ENCODE data around the gene CHN1. TPM values are rescaled to one million over a fixed set of nuclear protein-coding genes. Genes with fewer than 3 reads are reported as not detected.

The CHN1 gene
- total RNA-seq, 4 donors from 2014 or later: 11.8 to 56.7 (median 18.1) TPM

DNA sequence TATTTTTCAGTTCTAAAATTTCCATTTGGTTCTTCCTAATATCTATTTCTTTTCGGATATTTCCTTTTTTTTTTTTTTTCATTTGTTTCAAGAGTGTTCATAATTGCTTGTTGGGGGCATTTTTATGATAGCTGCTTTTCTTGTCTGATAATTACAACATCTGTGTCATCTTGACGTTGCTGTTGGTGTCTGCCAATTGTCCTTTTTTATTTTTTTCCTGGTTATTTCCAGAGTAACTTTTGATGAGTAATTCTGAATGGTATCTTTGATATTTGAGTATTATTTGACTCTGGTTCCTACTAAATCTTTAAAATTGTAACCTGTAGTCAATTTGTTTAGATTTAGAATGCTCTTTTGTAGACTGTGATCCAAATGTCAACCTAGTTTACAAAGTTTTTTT, 189.7 kb downstream of the CHN1 start:
- Histone ChIP-seq H3K9me3 (no peaks in the 10 kb centered on the region), H3K27ac (no peak overlapping the region), H3K4me1 (no peaks in the 10 kb centered on the region), H3K27me3 (no peaks in the 10 kb centered on the region), H3K4me3 (no peak overlapping the region), H3K36me3 (no peaks in the 10 kb centered on the region)
- intact Hi-C loops (cut with DNase I; ENCODE audit: low total_unique reads): no loop called here
- TF ChIP-seq, protein P1, sequence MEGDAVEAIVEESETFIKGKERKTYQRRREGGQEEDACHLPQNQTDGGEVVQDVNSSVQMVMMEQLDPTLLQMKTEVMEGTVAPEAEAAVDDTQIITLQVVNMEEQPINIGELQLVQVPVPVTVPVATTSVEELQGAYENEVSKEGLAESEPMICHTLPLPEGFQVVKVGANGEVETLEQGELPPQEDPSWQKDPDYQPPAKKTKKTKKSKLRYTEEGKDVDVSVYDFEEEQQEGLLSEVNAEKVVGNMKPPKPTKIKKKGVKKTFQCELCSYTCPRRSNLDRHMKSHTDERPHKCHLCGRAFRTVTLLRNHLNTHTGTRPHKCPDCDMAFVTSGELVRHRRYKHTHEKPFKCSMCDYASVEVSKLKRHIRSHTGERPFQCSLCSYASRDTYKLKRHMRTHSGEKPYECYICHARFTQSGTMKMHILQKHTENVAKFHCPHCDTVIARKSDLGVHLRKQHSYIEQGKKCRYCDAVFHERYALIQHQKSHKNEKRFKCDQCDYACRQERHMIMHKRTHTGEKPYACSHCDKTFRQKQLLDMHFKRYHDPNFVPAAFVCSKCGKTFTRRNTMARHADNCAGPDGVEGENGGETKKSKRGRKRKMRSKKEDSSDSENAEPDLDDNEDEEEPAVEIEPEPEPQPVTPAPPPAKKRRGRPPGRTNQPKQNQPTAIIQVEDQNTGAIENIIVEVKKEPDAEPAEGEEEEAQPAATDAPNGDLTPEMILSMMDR (IDR thresholded peaks at IDR 0.05): no peak
- no peak for TF ChIP-seq POLR2A (IDR thresholded peaks at IDR 0.05)
- DNase-seq: no peak

GRCh38 chr2:174812037-174812436, 193.1 kb downstream of the CHN1 start:
- no peak for TF ChIP-seq POLR2A (IDR thresholded peaks at IDR 0.05)
- TF ChIP-seq, protein P1 (IDR thresholded peaks at IDR 0.05): no peak
- Histone ChIP-seq H3K9me3 (no peaks in the 10 kb centered on the region), H3K4me1 (no peaks in the 10 kb centered on the region), H3K27ac (no peak overlapping the region), H3K4me3 (no peak overlapping the region), H3K36me3 (no peaks in the 10 kb centered on the region), H3K27me3 (no peaks in the 10 kb centered on the region)
- DNase-seq: no peak
- intact Hi-C loops (cut with DNase I; ENCODE audit: low total_unique reads): no loop called here

- Histone ChIP-seq H3K27ac (peak overlapping the region in 1 of 2 donors; percentile 6), H3K36me3 (no peaks in the 10 kb centered on the region), H3K9me3 (no peaks in the 10 kb centered on the region), H3K4me3 (no peak overlapping the region), H3K4me1 (no peaks in the 10 kb centered on the region), H3K27me3 (no peaks in the 10 kb centered on the region)
- intact Hi-C loops (cut with DNase I; ENCODE audit: low total_unique reads): no loop called here
- no peak for DNase-seq
- no peak for TF ChIP-seq POLR2A (IDR thresholded peaks at IDR 0.05)
- TF ChIP-seq, protein P1 (IDR thresholded peaks at IDR 0.05): no peak
Observed at GRCh38 chr2:174807931-174808330, 197.2 kb downstream of the CHN1 start.

GRCh38 chr2:174805803-174806202, 199.4 kb downstream of the CHN1 start:
- TF ChIP-seq, protein P1 (IDR thresholded peaks at IDR 0.05): no peak
- no peak for TF ChIP-seq POLR2A (IDR thresholded peaks at IDR 0.05)
- Histone ChIP-seq H3K27ac (no peak overlapping the region), H3K27me3 (no peaks in the 10 kb centered on the region), H3K4me1 (no peaks in the 10 kb centered on the region), H3K9me3 (no peaks in the 10 kb centered on the region), H3K4me3 (no peak overlapping the region), H3K36me3 (no peaks in the 10 kb centered on the region)
- no peak for DNase-seq
- intact Hi-C loops (cut with DNase I; ENCODE audit: low total_unique reads): no loop called here

DNA sequence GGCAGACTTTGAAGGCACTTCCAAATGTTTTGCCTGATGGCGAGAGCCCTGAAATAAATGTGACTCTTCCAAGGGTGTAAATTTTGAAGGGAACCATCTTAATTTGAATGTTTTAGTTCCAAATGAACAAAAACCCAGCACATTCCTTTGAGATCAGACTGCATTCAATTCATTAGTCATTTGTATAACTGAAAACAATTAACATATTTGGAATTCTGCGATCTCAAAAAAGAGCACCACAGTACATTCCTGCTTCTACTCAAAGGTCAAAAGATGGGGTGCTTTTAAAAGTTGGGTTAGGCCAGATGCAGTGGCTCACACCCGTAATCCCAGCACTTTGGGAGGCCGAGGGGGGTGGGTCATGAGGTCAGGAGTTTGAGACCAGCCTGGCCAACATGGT, 202.7 kb downstream of the CHN1 start:
- intact Hi-C loops (cut with DNase I; ENCODE audit: low total_unique reads): no loop called here
- Histone ChIP-seq H3K36me3 (no peaks in the 10 kb centered on the region), H3K9me3 (no peaks in the 10 kb centered on the region), H3K27ac (no peak overlapping the region), H3K27me3 (no peaks in the 10 kb centered on the region), H3K4me3 (no peak overlapping the region), H3K4me1 (no peaks in the 10 kb centered on the region)
- no peak for DNase-seq
- no peak for TF ChIP-seq POLR2A (IDR thresholded peaks at IDR 0.05)
- TF ChIP-seq, protein P1 (IDR thresholded peaks at IDR 0.05): no peak
